Chondrocyte (in vitro differentiated cells): Measurements from ENCODE around the gene MYCBP2. TPM values are rescaled to one million over a fixed set of nuclear protein-coding genes. Genes with fewer than 3 reads are reported as not detected.

Experiments
- DNase-seq: peaks from one replicate; pipeline ENCODE4 v3.0.0; 2021; ENCODE audit warnings: mixed read lengths, low spot score
- H3K27ac Mint-ChIP-seq: one replicate; pipeline ENCODE4 v1.8.0; 2021; ENCODE audit warnings: mild to moderate bottlenecking, moderate library complexity, mixed read lengths; ENCODE audit not compliant: unreplicated experiment
- H3K27me3 Mint-ChIP-seq: 2 replicates; pipeline ENCODE4 v1.8.0; 2021; ENCODE audit warnings: low read depth, mixed read lengths
- H3K36me3 Mint-ChIP-seq: 2 replicates; pipeline ENCODE4 v1.8.0; 2021; ENCODE audit warnings: low read depth, mixed read lengths
- H3K4me1 Mint-ChIP-seq: 2 replicates; pipeline ENCODE4 v1.8.0; 2021; ENCODE audit warnings: low read depth, mild to moderate bottlenecking, mixed read lengths
- H3K4me3 Mint-ChIP-seq: one replicate; pipeline ENCODE4 v1.8.0; 2021; ENCODE audit warnings: mild to moderate bottlenecking, moderate library complexity, mixed read lengths; ENCODE audit not compliant: unreplicated experiment
- H3K9me3 Mint-ChIP-seq: 2 replicates; pipeline ENCODE4 v1.8.0; 2021; ENCODE audit warnings: low read depth, mixed read lengths
- total RNA-seq: library from RNA; stranded (reverse); gene quantifications from 3 replicates; pipeline ENCODE4 v1.2.1, GENCODE V29; 2021
- TF ChIP-seq, protein P1 (sequence below): fragments of 200-600 bp; sonication (generic); IDR thresholded peaks from 2 replicates; pipeline ENCODE4 v1.5.0; 2021; ENCODE audit warnings: antibody characterized with exemption, mild to moderate bottlenecking, moderate library complexity

Gene MYCBP2
- total RNA-seq, 1 donor from 2014 or later, result 59.5 TPM

DNA sequence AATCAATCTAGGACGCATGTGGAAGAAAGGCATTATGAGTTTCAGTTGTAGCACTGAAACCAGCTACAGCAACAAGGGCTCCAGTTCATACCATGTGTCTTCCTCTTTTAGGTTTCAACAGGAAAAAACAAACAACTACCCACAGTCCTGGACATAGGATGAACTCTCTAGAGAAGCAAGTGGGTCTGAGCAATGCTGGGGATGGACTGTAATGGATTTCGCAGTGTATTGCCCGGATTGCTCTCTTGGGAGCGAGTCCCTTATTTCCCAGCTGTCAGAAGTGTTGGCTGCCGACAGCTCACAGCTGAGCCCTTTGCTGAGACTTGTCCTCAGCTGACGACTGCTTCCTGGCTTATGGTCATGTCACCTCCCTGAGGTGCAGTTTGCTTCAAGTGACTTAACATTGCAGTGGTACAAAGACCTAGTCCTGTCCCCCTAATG is 12.1 kb upstream of the MYCBP2 start:
- H3K36me3 Mint-ChIP-seq, result no peaks in the 10 kb centered on the region
- TF ChIP-seq, protein P1, sequence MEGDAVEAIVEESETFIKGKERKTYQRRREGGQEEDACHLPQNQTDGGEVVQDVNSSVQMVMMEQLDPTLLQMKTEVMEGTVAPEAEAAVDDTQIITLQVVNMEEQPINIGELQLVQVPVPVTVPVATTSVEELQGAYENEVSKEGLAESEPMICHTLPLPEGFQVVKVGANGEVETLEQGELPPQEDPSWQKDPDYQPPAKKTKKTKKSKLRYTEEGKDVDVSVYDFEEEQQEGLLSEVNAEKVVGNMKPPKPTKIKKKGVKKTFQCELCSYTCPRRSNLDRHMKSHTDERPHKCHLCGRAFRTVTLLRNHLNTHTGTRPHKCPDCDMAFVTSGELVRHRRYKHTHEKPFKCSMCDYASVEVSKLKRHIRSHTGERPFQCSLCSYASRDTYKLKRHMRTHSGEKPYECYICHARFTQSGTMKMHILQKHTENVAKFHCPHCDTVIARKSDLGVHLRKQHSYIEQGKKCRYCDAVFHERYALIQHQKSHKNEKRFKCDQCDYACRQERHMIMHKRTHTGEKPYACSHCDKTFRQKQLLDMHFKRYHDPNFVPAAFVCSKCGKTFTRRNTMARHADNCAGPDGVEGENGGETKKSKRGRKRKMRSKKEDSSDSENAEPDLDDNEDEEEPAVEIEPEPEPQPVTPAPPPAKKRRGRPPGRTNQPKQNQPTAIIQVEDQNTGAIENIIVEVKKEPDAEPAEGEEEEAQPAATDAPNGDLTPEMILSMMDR, result no peak

GRCh38 chr13:77338329-77338728 is 11.4 kb upstream of the MYCBP2 start:
- DNase-seq, result no peak
- TF ChIP-seq, protein P1, result no peak
- Mint-ChIP-seq H3K36me3 (no peaks in the 10 kb centered on the region), H3K27ac (no peak overlapping the region), H3K9me3 (peaks cover 4% of the 10 kb centered on the region), H3K4me1 (no peaks in the 10 kb centered on the region), H3K27me3 (peaks cover 10% of the 10 kb centered on the region), H3K4me3 (no peak overlapping the region)

More for the DNA sequence above, 12.1 kb upstream of the MYCBP2 start:
- peaks cover 4% of the 10 kb centered on the region for H3K9me3 Mint-ChIP-seq
- DNase-seq, result no peak
- H3K27ac Mint-ChIP-seq, result no peak overlapping the region
- H3K4me3 Mint-ChIP-seq, result no peak overlapping the region
- peaks cover 10% of the 10 kb centered on the region for H3K27me3 Mint-ChIP-seq
- no peaks in the 10 kb centered on the region for H3K4me1 Mint-ChIP-seq

DNA sequence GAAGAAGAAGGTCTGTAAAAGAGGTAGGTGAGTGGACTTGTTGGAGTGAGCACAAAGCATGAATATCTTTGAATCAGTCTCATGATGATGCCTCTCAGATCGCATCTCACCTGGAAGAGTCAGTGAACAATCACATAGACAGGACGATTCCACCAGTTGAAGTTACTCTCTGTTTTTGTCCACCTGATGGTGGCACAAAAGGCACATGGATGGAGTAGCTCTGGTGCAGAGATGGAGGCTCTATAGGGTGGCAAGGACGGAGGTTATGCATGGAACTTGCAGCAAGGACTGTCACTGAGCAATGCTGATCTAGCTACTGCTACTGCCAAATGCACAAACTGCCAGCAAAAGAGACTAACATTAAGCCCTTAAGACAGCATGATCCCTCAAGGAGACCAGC is 10.3 kb upstream of the MYCBP2 start:
- H3K27ac Mint-ChIP-seq, result no peak overlapping the region
- TF ChIP-seq, protein P1, result peak; percentile 17
- peaks cover 4% of the 10 kb centered on the region for H3K9me3 Mint-ChIP-seq
- no peaks in the 10 kb centered on the region for H3K36me3 Mint-ChIP-seq
- DNase-seq, result no peak
- peaks cover 10% of the 10 kb centered on the region for H3K27me3 Mint-ChIP-seq
- H3K4me1 Mint-ChIP-seq, result no peaks in the 10 kb centered on the region
- H3K4me3 Mint-ChIP-seq, result no peak overlapping the region

- peaks cover 10% of the 10 kb centered on the region for H3K27me3 Mint-ChIP-seq
- H3K27ac Mint-ChIP-seq, result no peak overlapping the region
- TF ChIP-seq, protein P1, result no peak
- DNase-seq, result no peak
- no peaks in the 10 kb centered on the region for H3K4me1 Mint-ChIP-seq
- H3K4me3 Mint-ChIP-seq, result no peak overlapping the region
- H3K9me3 Mint-ChIP-seq, result peaks cover 1% of the 10 kb centered on the region
- no peaks in the 10 kb centered on the region for H3K36me3 Mint-ChIP-seq
These were observed 8.6 kb upstream of the MYCBP2 start for GRCh38 chr13:77335543-77335942.

- Mint-ChIP-seq H3K4me3 (no peak overlapping the region), H3K27ac (no peak overlapping the region), H3K36me3 (no peaks in the 10 kb centered on the region), H3K27me3 (peaks cover 9% of the 10 kb centered on the region), H3K4me1 (peaks cover 10% of the 10 kb centered on the region), H3K9me3 (no peaks in the 10 kb centered on the region)
- DNase-seq, result no peak
- TF ChIP-seq, protein P1, result no peak
These were observed 6.7 kb upstream of the MYCBP2 start for GRCh38 chr13:77333594-77333993.
